ENCODE data around the gene ARF1. TPM values are rescaled to one million over a fixed set of nuclear protein-coding genes. Genes with fewer than 3 reads are reported as not detected.
"Not testable (repeated sequence)": the region's sequence is repeated elsewhere in the genome, so short reads cannot be mapped to it uniquely, and the experiment has no call there.

Gene ARF1
- total RNA-seq, 1 donor from 2014 or later, result 96.2 TPM

- peak; percentile 76 for DNase-seq
These were observed 20.5 kb downstream of the ARF1 start, which contains the start of gene C1orf35 for GRCh38 chr1:228102791-228103620. Gene C1orf35 (minus strand): TSS chr1:228103325. CDS start chr1:228103227, 98 bp downstream.

DNA sequence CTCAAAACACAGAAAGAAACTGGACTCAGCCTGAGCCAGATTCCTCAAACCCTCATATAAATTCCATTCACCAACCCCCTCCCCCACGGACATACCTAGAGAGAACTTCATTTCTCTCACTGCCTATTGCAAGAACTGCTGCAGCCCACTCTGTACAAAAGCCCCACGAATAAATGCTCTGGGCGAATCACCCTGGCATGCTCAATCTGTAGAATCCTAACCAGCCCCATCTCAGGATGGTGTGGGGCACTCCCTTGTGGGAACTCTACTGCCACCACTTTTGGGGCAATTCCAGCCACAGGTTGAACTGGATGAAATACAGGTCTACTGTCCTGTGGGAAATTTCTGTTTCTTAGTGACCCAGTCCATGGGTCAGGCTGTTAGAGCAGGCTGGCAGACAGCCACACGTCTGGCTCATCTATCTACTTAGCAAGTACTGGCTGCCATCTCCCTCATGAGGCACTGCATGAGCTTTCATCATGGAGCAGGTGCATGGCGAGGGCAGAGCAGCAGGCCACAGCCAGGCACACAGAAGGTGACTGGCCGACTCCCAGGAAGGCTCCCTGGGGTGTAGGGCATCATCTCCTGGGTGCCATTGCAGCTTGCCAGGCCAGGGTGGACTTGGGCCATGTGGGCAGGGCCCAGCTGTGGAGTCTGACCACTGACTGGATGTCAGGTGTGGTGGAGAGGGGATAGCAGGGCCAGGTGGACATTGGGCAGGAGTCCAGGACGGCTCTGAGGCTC, 22.2 kb downstream of the ARF1 start:
- DNase-seq, result no peak

DNA sequence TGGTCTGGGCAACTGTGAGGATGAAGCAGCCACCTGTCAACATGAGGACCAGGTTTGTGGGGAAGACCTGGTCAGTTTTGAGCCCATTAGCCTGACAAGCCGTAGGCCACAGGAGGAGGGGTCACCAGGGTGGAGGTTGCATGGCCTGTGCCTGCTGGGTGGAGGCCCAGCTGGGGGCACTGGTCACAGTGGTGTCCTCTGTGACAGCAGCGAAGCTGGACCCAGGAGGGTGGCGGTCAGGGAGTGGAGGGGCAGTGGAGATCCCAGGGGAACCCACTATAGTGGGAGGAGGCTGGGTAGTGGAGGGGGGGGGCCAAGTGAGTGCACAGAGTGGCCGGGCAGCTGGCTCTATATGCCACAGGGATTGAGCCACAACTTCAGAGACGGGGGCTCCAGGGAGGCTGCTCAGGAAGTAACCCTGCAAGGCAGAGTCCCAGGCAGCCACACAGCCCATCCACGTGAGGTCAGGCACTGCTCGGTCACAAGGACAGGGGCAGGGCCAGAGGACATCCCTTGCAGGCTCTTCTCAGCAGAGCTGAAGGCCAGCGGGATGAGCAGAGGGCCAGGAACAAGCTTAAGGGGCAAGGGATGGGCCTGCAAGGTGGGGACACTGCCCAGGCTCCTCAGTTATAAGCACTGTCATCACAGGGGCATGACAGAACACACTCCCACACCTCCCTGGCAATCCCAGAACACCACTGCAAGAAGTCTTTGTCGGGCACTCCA, 22.9 kb downstream of the ARF1 start:
- no peak for DNase-seq

- no peak for DNase-seq
These were observed 23.7 kb downstream of the ARF1 start for GRCh38 chr1:228105996-228106799.

GRCh38 chr1:228106800-228107054, 24.2 kb downstream of the ARF1 start:
- no peak for DNase-seq

DNA sequence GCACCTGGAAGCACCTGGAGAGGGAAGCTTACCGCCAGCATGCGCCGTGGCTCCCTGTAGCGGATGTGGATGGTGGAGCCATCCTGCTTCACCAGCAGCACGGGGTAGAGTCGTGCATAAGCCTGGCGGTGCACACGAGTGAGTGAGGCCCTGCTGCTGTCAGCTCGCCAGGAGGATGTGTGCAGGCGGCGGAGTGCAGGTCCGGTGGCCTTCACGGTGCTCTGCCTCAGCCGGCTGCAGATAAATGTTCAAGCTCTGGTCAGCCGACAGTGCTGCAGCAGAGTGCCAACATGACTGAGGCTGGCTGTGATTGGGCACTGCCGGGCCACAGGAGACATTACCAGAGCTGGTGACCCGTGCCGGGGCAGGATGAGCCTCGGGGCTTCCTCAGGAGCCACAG, 25.1 kb downstream of the ARF1 start:
- DNase-seq, result no peak

DNA sequence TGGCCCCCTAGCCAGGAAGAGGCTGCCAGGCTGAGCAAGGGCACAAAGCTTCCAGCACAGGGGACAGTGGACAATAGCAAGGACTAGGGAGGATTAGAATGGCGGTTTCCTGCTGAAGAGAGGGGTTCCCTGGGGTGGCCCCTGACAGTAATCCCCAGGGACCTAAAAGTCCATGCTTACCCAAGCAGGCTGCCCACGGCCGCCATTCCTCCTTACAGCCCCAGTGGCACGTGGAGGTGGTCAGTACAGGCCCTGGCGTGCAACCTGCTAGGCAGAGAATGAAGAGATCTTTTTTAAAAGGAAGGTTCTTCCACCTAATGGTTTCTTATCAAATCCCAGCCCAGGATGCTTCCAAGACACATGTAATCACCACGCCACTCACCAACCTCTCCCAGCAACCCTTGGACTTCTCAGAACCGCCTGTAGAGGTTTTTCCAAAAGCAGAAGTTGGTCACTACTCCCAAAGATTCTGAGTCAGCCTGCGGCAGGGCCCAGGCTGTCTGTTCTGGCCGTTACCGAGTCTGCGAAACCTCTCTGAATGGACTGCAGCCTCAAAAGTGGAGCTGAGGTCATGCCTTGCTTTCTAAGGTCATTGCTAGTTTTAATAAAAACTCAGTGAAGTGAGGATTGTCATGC, 25.7 kb downstream of the ARF1 start:
- DNase-seq, result no peak

GRCh38 chr1:228108742-228109072, 26.2 kb downstream of the ARF1 start:
- DNase-seq, result no peak

DNA sequence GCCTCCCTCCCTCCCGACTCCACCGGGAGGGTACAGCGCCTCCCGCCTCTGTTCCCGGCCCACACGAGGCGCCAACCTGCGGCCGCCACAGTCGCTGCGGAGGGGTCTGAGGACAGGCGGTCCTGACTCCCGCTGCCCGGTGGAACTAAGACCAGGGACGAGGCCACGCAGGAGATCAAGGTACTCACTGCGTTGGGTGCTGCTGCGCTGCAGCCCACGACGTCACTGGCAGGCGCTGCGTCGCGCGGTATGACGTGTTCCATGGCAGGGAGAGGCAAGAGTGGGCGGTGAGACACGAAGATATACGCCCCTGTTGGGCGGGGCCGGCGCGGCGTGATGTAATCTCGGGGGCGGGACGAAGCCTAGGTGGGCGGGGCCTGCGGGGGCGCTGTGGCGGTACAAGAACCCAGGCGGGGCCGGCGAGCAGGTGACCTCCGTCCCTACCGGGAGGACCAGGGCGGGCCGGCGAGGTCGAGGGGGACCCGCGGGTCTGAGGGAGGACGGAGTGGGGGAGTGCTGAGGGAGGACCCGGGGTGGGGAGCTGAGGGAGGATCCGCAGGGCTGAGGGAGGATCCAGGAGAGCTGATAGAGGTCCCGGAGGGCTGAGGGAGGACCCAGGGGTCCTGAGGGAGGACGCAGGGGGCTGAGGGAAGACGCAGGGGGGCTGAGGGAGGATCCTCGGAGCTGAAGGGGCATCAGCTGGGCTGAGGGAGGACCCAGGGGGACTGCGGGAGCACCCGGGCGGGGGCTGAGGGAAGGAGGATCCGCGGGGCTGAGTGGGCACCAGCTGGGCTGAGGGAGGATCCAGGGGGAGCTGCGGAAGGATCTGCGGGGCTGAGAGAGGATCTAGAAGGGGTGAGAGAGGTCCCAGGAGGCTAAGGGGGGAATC, 26.8 kb downstream of the ARF1 start, which contains the start of gene MRPL55:
TSS of gene MRPL55 (minus strand) at position 227 of the 889 bp plus-strand sequence. CDS start 1,039 bp downstream, outside the sequence.
- peak; percentile 98 for DNase-seq

- no peak for DNase-seq
These were observed 27.5 kb downstream of the ARF1 start for GRCh38 chr1:228109962-228110488.

GRCh38 chr1:228110556-228110955, 28.0 kb downstream of the ARF1 start:
- DNase-seq, result no peak

GRCh38 chr1:228111315-228111714, 28.8 kb downstream of the ARF1 start:
- not testable (repeated sequence) for DNase-seq

DNA sequence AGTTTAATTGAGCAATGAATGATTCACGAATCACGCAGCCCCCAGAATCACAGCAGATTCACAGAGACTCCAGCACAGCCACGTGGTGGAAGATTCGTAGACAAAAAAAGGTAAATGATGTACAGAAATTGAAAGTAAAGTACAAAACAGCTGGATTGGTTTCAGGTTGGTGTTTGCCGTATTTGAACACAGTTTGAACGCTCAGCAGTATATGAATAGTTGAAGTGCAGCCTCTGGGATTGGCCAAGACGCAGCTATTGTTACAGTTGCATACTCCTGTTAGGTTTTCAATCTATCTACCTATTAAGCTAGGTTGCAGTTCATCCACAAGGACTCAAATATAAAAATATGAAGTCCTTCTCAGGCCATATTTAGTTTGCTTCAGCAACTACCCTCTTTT, 29.7 kb downstream of the ARF1 start:
- no peak for DNase-seq

- no peak for DNase-seq
These were observed 30.1 kb downstream of the ARF1 start for GRCh38 chr1:228112617-228113016.

DNA sequence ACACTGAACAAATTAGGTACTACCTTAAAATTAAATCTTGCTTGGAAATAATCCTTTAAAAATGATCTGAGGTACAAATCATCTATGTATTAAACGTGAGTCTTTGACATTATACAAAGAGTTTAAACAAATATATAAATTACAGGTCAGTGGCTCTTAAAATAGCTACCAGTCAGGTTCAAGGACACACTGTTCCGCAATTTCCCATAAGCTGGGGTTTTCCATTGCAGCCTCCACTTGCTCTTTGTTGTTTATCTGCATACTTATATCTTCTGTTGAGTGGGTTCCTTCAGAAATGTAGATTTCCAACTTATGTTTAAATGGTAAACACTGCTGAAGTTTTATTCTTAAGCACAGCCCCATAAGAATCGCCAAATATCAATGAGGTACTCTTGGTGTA, 32.3 kb downstream of the ARF1 start:
- no peak for DNase-seq

DNA sequence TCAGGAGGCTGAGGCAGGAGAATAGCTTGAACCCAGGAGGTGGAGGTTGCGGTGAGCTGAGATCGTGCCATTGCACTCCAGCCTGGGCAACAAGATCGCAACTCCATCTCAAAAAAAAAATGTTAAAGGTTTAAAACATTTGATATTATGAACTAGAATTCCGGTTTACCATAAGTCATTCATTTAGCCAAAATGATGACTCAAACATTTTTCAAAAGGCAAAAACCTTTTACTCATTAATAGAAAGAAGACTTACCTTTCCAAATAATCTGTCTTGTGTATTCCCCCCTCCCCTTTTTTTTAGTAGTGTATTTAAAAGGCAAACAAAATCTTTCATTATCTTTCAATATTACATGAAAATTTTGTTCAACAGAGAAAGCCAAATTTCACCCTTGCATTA, 34.8 kb downstream of the ARF1 start:
- no peak for DNase-seq

DNA sequence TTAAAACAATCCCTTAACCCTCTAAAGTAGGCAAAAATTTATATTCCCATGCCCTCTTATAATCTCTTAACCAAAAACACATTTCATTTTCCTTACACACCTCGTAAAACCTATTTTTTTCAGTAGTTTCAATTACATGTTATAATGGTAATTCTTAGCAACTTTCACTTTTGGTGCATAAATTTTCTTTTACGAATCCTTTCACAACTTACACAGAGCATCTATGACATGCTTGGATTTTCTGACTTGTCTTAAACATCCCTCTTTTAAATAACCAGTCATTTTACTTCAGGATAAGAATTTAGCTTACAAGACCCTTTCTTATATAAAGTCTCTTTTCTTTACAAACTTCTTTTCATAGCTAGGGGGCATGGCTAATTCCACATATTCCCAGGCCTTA, 35.5 kb downstream of the ARF1 start:
- no peak for DNase-seq

DNA sequence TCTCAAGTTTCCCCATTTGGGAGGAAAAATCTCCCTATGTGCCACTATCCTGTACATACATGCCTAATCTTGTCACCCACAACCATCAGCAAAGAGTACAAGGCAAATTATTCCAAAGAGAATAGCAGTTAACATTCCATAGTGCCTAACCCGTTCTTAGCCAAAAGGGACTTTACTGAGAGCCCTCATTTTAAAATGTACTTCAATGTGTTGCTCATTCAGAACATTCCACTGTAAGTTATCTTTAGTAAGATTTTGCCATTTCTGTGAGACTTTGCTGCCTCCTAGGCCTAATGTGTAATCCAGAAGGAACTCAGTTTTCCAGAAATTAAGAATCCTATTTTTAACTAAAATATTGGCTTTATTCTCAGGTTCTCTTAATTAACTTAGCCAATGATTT, 37.8 kb downstream of the ARF1 start:
- no peak for DNase-seq

DNA sequence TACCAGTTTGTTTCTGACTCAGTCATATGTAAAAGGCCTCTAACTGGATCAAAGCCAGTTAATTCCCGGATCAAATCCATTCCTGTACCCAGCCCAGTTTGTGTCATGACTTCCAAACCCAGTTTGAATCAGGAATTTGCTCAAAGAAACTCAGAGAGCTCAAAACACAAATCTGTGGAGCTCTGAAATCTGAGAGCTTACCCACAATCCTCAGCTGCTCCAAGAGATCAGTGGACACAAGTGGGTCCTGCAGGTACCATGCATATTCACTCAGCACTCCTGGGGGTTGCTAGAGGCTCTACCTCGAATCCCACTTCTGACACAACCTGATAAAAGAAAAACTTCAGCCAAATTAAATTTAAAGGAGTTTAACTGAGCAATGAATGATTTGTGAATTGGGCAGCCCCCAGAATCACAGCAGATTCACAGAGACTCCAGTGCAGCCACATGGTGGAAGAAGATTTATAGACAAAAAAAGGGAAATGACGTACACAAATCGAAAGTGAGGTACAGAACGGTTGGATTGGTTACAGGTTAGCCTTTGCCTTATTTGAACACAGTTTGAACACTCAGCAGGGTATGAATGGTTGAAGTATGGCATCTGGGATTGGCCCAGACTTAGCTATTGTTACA, 38.5 kb downstream of the ARF1 start:
- no peak for DNase-seq

- DNase-seq, result no peak
These were observed 40.5 kb downstream of the ARF1 start for GRCh38 chr1:228122921-228123441.
